Fibroblast of the conjunctiva (primary cell): ENCODE results near the gene NARS2.
"Not testable (repeated sequence)": the region's sequence is repeated elsewhere in the genome, so short reads cannot be mapped to it uniquely, and the experiment has no call there.

Experiments used
- DNase-seq: peaks from one replicate; pipeline ENCODE4 v3.0.0-alpha.2; 2010; ENCODE audit warnings: low read depth

Gene NARS2

GRCh38 chr11:78478536-78478935 is 96.1 kb downstream of the NARS2 start:
- no peak for DNase-seq

GRCh38 chr11:78476066-78476465 is 98.6 kb downstream of the NARS2 start:
- DNase-seq = no peak

- no peak for DNase-seq
These were observed 100.2 kb downstream of the NARS2 start for GRCh38 chr11:78474451-78474850.

GRCh38 chr11:78472905-78473304 is 101.8 kb downstream of the NARS2 start:
- no peak for DNase-seq

- no peak for DNase-seq
These were observed 102.3 kb downstream of the NARS2 start for GRCh38 chr11:78472382-78472781.

- no peak for DNase-seq
These were observed 103.7 kb downstream of the NARS2 start for GRCh38 chr11:78470861-78471442.

- no peak for DNase-seq
These were observed 104.8 kb downstream of the NARS2 start for GRCh38 chr11:78469896-78470295.

- DNase-seq = no peak
These were observed 106.7 kb downstream of the NARS2 start for GRCh38 chr11:78467931-78468330.

- no peak for DNase-seq
These were observed 107.3 kb downstream of the NARS2 start for GRCh38 chr11:78467370-78467769.

GRCh38 chr11:78465169-78465942 is 109.3 kb downstream of the NARS2 start:
- DNase-seq = no peak

- not testable (repeated sequence) for DNase-seq
These were observed 109.9 kb downstream of the NARS2 start for GRCh38 chr11:78464787-78465168.

- DNase-seq = no peak
These were observed 114.2 kb downstream of the NARS2 start for GRCh38 chr11:78460471-78460870.

- no peak for DNase-seq
These were observed 114.9 kb downstream of the NARS2 start for GRCh38 chr11:78459738-78460137.

- no peak for DNase-seq
These were observed 117.2 kb downstream of the NARS2 start for GRCh38 chr11:78457448-78457847.

- DNase-seq = no peak
These were observed 121.3 kb downstream of the NARS2 start for GRCh38 chr11:78453140-78453935.

GRCh38 chr11:78451371-78452150 is 123.1 kb downstream of the NARS2 start:
- DNase-seq = no peak

- DNase-seq = no peak
These were observed 123.8 kb downstream of the NARS2 start for GRCh38 chr11:78450866-78451265.

- DNase-seq = no peak
These were observed 124.8 kb downstream of the NARS2 start for GRCh38 chr11:78449866-78450265.

- no peak for DNase-seq
These were observed 128.5 kb downstream of the NARS2 start for GRCh38 chr11:78446210-78446609.

GRCh38 chr11:78444726-78445125 is 129.9 kb downstream of the NARS2 start:
- no peak for DNase-seq

- DNase-seq = no peak
These were observed 132.7 kb downstream of the NARS2 start for GRCh38 chr11:78441956-78442355.

GRCh38 chr11:78438298-78438975 is 136.2 kb downstream of the NARS2 start:
- DNase-seq = no peak
